ENCODE results near the gene SLC29A3. TPM values are rescaled to one million over a fixed set of nuclear protein-coding genes. Genes with fewer than 3 reads are reported as not detected.
A peak's percentile ranks its signal among the peaks of the same experiment; 100 is the strongest.

SLC29A3 gene
- total RNA-seq, 1 donor from 2014 or later = 2.5 TPM

- no peak for DNase-seq (ENCODE audit: low spot score)
- H3K4me3 ChIP-seq = no peak overlapping the region
- no peaks in the 10 kb centered on the region for H3K27me3 ChIP-seq
- Mint-ChIP-seq H3K27me3 (ENCODE audit: insufficient read depth, low read depth) (peaks cover 5% of the 10 kb centered on the region), H3K27ac (no peak overlapping the region), H3K9me3 (no peaks in the 10 kb centered on the region), H3K4me3 (no peak overlapping the region), H3K36me3 (peaks cover 2% of the 10 kb centered on the region), H3K4me1 (peaks cover 41% of the 10 kb centered on the region)
- peaks cover 23% of the 10 kb centered on the region for H4K20me1 ChIP-seq (ENCODE audit: low read depth)
- H3K27ac ChIP-seq = no peak overlapping the region
- H3F3A ChIP-seq (ENCODE audit: low read depth) = no peaks in the 10 kb centered on the region
- H3K9ac ChIP-seq = no peak overlapping the region
- H3K79me2 ChIP-seq (ENCODE audit: low read depth) = no peaks in the 10 kb centered on the region
- TF ChIP-seq, protein P1, sequence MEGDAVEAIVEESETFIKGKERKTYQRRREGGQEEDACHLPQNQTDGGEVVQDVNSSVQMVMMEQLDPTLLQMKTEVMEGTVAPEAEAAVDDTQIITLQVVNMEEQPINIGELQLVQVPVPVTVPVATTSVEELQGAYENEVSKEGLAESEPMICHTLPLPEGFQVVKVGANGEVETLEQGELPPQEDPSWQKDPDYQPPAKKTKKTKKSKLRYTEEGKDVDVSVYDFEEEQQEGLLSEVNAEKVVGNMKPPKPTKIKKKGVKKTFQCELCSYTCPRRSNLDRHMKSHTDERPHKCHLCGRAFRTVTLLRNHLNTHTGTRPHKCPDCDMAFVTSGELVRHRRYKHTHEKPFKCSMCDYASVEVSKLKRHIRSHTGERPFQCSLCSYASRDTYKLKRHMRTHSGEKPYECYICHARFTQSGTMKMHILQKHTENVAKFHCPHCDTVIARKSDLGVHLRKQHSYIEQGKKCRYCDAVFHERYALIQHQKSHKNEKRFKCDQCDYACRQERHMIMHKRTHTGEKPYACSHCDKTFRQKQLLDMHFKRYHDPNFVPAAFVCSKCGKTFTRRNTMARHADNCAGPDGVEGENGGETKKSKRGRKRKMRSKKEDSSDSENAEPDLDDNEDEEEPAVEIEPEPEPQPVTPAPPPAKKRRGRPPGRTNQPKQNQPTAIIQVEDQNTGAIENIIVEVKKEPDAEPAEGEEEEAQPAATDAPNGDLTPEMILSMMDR (IDR thresholded peaks at IDR 0.05) = no peak
- TF ChIP-seq EZH2 (IDR thresholded peaks at IDR 0.05) = no peak
- TF ChIP-seq EZH2phosphoT487 (IDR thresholded peaks at IDR 0.05) = no peak
- H3K9me3 ChIP-seq (ENCODE audit: low read depth) = no peaks in the 10 kb centered on the region
- no peak overlapping the region for H2AFZ ChIP-seq (replicated peaks)
- peaks cover 8% of the 10 kb centered on the region for H3K4me1 ChIP-seq
- H3K4me2 ChIP-seq = no peak overlapping the region
- no peaks in the 10 kb centered on the region for H3K36me3 ChIP-seq
Observed at GRCh38 chr10:71332466-71332865, 13.4 kb downstream of the SLC29A3 start.

DNA sequence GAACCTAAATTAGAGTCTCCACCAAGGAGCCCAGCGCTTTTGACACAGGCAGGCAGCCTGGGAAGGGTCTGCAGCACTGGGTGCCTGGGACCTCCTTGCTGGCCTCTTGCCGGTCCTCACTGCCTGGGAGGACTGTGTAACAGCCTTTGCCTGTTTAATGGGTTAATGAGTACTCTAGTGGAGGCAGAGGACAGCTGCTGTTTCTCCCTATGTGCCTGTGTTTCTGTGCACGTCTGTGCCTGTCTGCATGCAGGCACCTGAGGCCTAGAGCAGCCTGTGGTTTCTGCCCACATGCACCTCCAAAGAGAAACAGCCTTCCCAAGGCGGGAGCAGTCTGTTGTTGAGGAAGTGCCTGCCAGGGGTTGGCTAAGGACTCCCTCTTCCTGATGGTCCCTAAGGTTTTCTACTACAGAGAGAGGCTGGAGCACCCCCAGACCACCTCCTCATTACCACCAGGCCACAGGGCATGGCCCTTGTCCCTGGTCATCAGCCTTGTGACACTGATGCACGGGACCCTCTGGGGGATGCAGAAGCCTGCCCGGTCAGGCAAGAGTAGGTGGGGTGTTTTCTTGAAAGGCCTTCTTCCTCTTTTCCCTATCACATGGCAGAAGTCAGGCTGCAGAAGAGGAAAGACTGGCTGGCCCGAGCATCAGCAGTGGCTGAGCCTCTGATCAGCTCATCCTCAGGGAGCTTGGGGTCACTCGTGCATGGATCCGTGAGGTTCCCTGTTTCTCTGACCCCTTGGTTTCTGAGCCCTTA is 14.2 kb downstream of the SLC29A3 start:
- Mint-ChIP-seq H3K4me1 (peaks cover 45% of the 10 kb centered on the region), H3K4me3 (no peak overlapping the region), H3K36me3 (peaks cover 2% of the 10 kb centered on the region), H3K9me3 (no peaks in the 10 kb centered on the region), H3K27me3 (ENCODE audit: insufficient read depth, low read depth) (peaks cover 5% of the 10 kb centered on the region), H3K27ac (no peak overlapping the region)
- TF ChIP-seq EZH2phosphoT487 (IDR thresholded peaks at IDR 0.05) = no peak
- TF ChIP-seq EZH2 (IDR thresholded peaks at IDR 0.05) = no peak
- TF ChIP-seq, protein P1 (IDR thresholded peaks at IDR 0.05) = no peak
- H3K79me2 ChIP-seq (ENCODE audit: low read depth) = no peaks in the 10 kb centered on the region
- no peak overlapping the region for H3K9ac ChIP-seq
- H2AFZ ChIP-seq (replicated peaks) = no peak overlapping the region
- no peaks in the 10 kb centered on the region for H3K36me3 ChIP-seq
- no peaks in the 10 kb centered on the region for H3F3A ChIP-seq (ENCODE audit: low read depth)
- H3K27ac ChIP-seq = no peak overlapping the region
- H3K4me2 ChIP-seq = no peak overlapping the region
- H3K27me3 ChIP-seq = no peaks in the 10 kb centered on the region
- no peak for DNase-seq (ENCODE audit: low spot score)
- no peak overlapping the region for H3K4me3 ChIP-seq
- H3K4me1 ChIP-seq = peaks cover 14% of the 10 kb centered on the region
- peaks cover 28% of the 10 kb centered on the region for H4K20me1 ChIP-seq (ENCODE audit: low read depth)
- no peaks in the 10 kb centered on the region for H3K9me3 ChIP-seq (ENCODE audit: low read depth)

- Histone ChIP-seq H3K27me3 (no peaks in the 10 kb centered on the region), H3K9ac (no peak overlapping the region), H2AFZ (replicated peaks) (no peak overlapping the region), H4K20me1 (ENCODE audit: low read depth) (peaks cover 28% of the 10 kb centered on the region), H3K79me2 (ENCODE audit: low read depth) (no peaks in the 10 kb centered on the region), H3K27ac (no peak overlapping the region), H3K4me2 (no peak overlapping the region), H3K36me3 (no peaks in the 10 kb centered on the region), H3K4me1 (peaks cover 14% of the 10 kb centered on the region), H3F3A (ENCODE audit: low read depth) (no peaks in the 10 kb centered on the region), H3K9me3 (ENCODE audit: low read depth) (no peaks in the 10 kb centered on the region), H3K4me3 (no peak overlapping the region)
- H3K4me3 Mint-ChIP-seq = no peak overlapping the region
- H3K36me3 Mint-ChIP-seq = peaks cover 2% of the 10 kb centered on the region
- peaks cover 5% of the 10 kb centered on the region for H3K27me3 Mint-ChIP-seq (ENCODE audit: insufficient read depth, low read depth)
- DNase-seq (ENCODE audit: low spot score) = no peak
- TF ChIP-seq, protein P1 (IDR thresholded peaks at IDR 0.05) = no peak
- peaks cover 45% of the 10 kb centered on the region for H3K4me1 Mint-ChIP-seq
- H3K9me3 Mint-ChIP-seq = no peaks in the 10 kb centered on the region
- H3K27ac Mint-ChIP-seq = peak overlapping the region; percentile 66
Observed at GRCh38 chr10:71334221-71334791, 15.2 kb downstream of the SLC29A3 start.

Measured in neural progenitor cell (in vitro differentiated cells).